Panc1 (cell line): Measurements from ENCODE around the gene DGKZ. TPM values are rescaled to one million over a fixed set of nuclear protein-coding genes. Genes with fewer than 3 reads are reported as not detected.

ENCODE experiments used
- ATAC-seq: fragments of 200-7000 bp; cut with Tn5 transposase; 2 replicates; pipeline ENCODE4 v1.9.1; 2020; ENCODE audit warnings: mild to moderate bottlenecking, moderate library complexity
- BruUV-seq: library from RNA; stranded (reverse); fragments of 400-500 nt; replicated peaks from 2 replicates; lab custom pipeline; 2021; lab: Mats Ljungman, UMichigan
- CTCF ChIA-PET: fragments of 300-600 bp; sonication (Branson Sonifier 250); formaldehyde crosslinking; loops from one replicate; lab custom pipeline; 2022; ENCODE audit warnings: antibody characterized with exemption; lab: Charles Lee
- POLR2A ChIA-PET: fragments of 300-600 bp; sonication (Branson Sonifier 250); formaldehyde crosslinking; loops from one replicate; lab custom pipeline; 2022; ENCODE audit warnings: antibody characterized with exemption; lab: Charles Lee
- DNase-seq: peaks from one replicate; pipeline ENCODE4 v3.0.0-alpha.2; 2010; ENCODE audit warnings: low read depth, low spot score
- H3K27ac ChIP-seq: 2 replicates; pipeline ENCODE4 v1.5.1; 2011; ENCODE audit warnings: mild to moderate bottlenecking, low read length, inconsistent platforms
- H3K27me3 ChIP-seq: fragments of 200-500 bp; sonication (Bioruptor generic); 2 replicates; pipeline ENCODE4 v1.6.0; 2014; ENCODE audit warnings: low read length, inconsistent platforms; ENCODE audit not compliant: control insufficient read depth, insufficient read depth
- H3K36me3 ChIP-seq: fragments of 200-500 bp; sonication (Bioruptor generic); 2 replicates; pipeline ENCODE4 v1.5.1; 2014; ENCODE audit warnings: inconsistent platforms, mild to moderate bottlenecking, low read length, moderate library complexity; ENCODE audit not compliant: control insufficient read depth, insufficient read depth
- H3K4me1 ChIP-seq: 2 replicates; pipeline ENCODE4 v1.5.1; 2011; ENCODE audit warnings: inconsistent platforms, mild to moderate bottlenecking, low read length, moderate library complexity; ENCODE audit not compliant: control insufficient read depth, insufficient read depth
- H3K4me3 ChIP-seq, 2 experiments: 2 replicates each; pipeline ENCODE4 v1.5.1; 2011 to 2012; ENCODE audit warnings: low read depth in 2 of 2, low read length in 2 of 2, mild to moderate bottlenecking in 2 of 2, inconsistent platforms in 1 of 2, moderate library complexity in 1 of 2
- H3K9me3 ChIP-seq: fragments of 200-500 bp; sonication (Bioruptor generic); 2 replicates; pipeline ENCODE4 v1.5.1; 2014; ENCODE audit warnings: low read depth, mild to moderate bottlenecking, inconsistent platforms, low read length, moderate library complexity; ENCODE audit not compliant: control insufficient read depth, insufficient read depth
- CTCF ChIP-seq: fragments of 450-650 bp; IDR thresholded peaks from 2 replicates; pipeline ENCODE4 v1.5.1; 2017; ENCODE audit warnings: mild to moderate bottlenecking
- POLR2AphosphoS5 ChIP-seq: IDR thresholded peaks from 2 replicates; pipeline ENCODE4 v1.6.1; 2012; ENCODE audit warnings: mild to moderate bottlenecking, low read depth, low read length, moderate library complexity
- REST ChIP-seq, 2 experiments: IDR thresholded peaks; 2 replicates each; pipeline ENCODE4 v1.6.1; 2011 to 2012; ENCODE audit warnings: low read depth in 2 of 2, control low read depth in 1 of 2, low read length in 1 of 2, mild to moderate bottlenecking in 1 of 2, moderate library complexity in 1 of 2; ENCODE audit not compliant: insufficient read depth in 1 of 2
- SIN3A ChIP-seq: IDR thresholded peaks from 2 replicates; pipeline ENCODE4 v1.6.1; 2012; ENCODE audit warnings: low read depth, mild to moderate bottlenecking, low read length, moderate library complexity, borderline replicate concordance; ENCODE audit not compliant: insufficient read depth
- TCF7L2 ChIP-seq: IDR thresholded peaks from 2 replicates; pipeline ENCODE4 v1.6.1; 2011; ENCODE audit warnings: mild to moderate bottlenecking, low read depth, low read length, inconsistent platforms
- in situ Hi-C: cut with HindIII; loops from 2 replicates; pipeline ENCODE4 v1.10.0; 2016; ENCODE audit warnings: low sequenced_read_pairs, low pct_unique_long_range_greater_than_20kb
- intact Hi-C: fragments of 100-400 bp; cut with micrococcal nuclease; formaldehyde crosslinking; loops from one replicate; pipeline ENCODE4 v1.10.0; 2022; ENCODE audit not compliant: unreplicated experiment
- total RNA-seq: library from RNA; stranded (reverse); gene quantifications from one replicate; pipeline ENCODE4 v1.2.1, GENCODE V29; 2021; ENCODE audit not compliant: unreplicated experiment

Gene DGKZ
- total RNA-seq, 1 experiment from 2014 or later: 104 TPM

GRCh38 chr11:46380340-46381047 is 33.2 kb downstream of the DGKZ start:
- 0 out of 2 replicates have a peak, but pooled peaks have one; percentile 50 for TF ChIP-seq SIN3A
- no peak for TF ChIP-seq REST (IDR thresholded peaks at IDR 0.05; ENCODE audit: insufficient read depth in 1 of 2, low read depth in 2 of 2, low read length in 1 of 2)
- TF ChIP-seq CTCF: no peak
- Histone ChIP-seq H3K27me3 (no peaks in the 10 kb centered on the region), H3K36me3 (no peaks in the 10 kb centered on the region; the same call in 1 of the 2 replicates), H3K27ac (peak overlapping the region; percentile 79), H3K9me3 (no peaks in the 10 kb centered on the region), H3K4me3 (peak overlapping the region; percentile 45 to 59), H3K4me1 (peaks cover 16% of the 10 kb centered on the region)
- in situ Hi-C loops: no loop called here
- ChIA-PET POLR2A (interaction anchor here (0.5 to 0.7 kb wide), 2 partner anchors 17 to 369 kb away, joined by 5 to 6 read pairs; no protein-coding TSS in a partner anchor), CTCF (interaction anchor here (0.7 to 1.2 kb wide), 2 partner anchors 8 to 107 kb away, joined by 4 read pairs; no protein-coding TSS in a partner anchor)
- DNase-seq (no peak), ATAC-seq (peak; percentile 41)
- no TSS peak for BruUV-seq
- intact Hi-C loops: no loop called here

GRCh38 chr11:46381048-46381818 is 34.0 kb downstream of the DGKZ start, which contains the start of gene MDK:
TSS of gene MDK (plus strand) at chr11:46381669. CDS start at chr11:46382058, 389 bp downstream.
- no peaks in the 10 kb centered on the region for H3K27me3 ChIP-seq
- no TSS peak for BruUV-seq
- peaks cover 16% of the 10 kb centered on the region for H3K4me1 ChIP-seq
- peak within 1 kb of the TSS; percentile 79 for H3K27ac ChIP-seq
- CTCF ChIA-PET: no interaction called here
- in situ Hi-C loops: no loop called here
- DNase-seq (no peak), ATAC-seq (peak; percentile 20)
- no peaks in the 10 kb centered on the region; the same call in 1 of the 2 replicates for H3K36me3 ChIP-seq
- POLR2A ChIA-PET: no interaction called here
- intact Hi-C loops: no loop called here
- H3K9me3 ChIP-seq: no peaks in the 10 kb centered on the region
- H3K4me3 ChIP-seq: peak within 1 kb of the TSS; percentile 51 to 59
- 0 out of 2 replicates have a peak, but pooled peaks have one; percentile 18 for TF ChIP-seq POLR2AphosphoS5
- no peak for TF ChIP-seq CTCF
- no peak for TF ChIP-seq TCF7L2
